NT2/D1 (cell line): Measurements from ENCODE around the gene CYP2C9.

Source experiments
- SUZ12 ChIP-seq: IDR thresholded peaks from 2 replicates; pipeline ENCODE4 v1.6.1; 2011; ENCODE audit not compliant: insufficient read length, insufficient read depth; ENCODE audit errors: extremely low read depth
- YY1 ChIP-seq: IDR thresholded peaks from 2 replicates; pipeline ENCODE4 v1.6.1; 2011; ENCODE audit not compliant: insufficient read length, insufficient read depth
- ZNF274 ChIP-seq: IDR thresholded peaks from 2 replicates; pipeline ENCODE4 v1.6.1; 2011; ENCODE audit warnings: mild to moderate bottlenecking, low read depth, low read length

DNA sequence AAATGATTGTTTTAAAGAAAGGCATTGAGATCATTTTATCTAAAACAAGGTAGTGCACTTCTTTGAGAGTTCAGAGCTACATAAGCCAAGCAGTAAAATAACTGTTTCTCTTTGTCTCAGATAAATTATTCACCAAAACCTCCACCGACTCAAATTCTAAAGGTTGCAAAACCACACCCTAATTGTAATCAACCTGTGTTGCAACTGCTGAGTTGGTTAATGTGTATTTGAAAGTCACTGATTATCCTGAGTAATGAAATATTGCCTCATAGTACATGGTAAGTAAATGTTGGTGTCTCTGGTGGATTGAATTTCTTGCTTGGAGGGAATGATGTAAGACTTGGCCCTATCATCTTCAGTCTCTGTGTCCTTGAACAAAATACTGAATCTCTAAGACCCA lies 35.9 kb upstream of the CYP2C9 start:
- TF ChIP-seq ZNF274 (no peak), SUZ12 (no peak), YY1 (no peak)
